PC-3 (cell line): Measurements from ENCODE around the gene GTF2H4. TPM values are rescaled to one million over a fixed set of nuclear protein-coding genes. Genes with fewer than 3 reads are reported as not detected.
"Not testable (repeated sequence)": the region's sequence is repeated elsewhere in the genome, so short reads cannot be mapped to it uniquely, and the experiment has no call there.

Experiments used
- ATAC-seq: fragments of 200-7000 bp; cut with Tn5 transposase; 2 replicates; pipeline ENCODE4 v1.9.1; 2020; ENCODE audit warnings: mild to moderate bottlenecking, moderate library complexity
- BruUV-seq: library from RNA; stranded (reverse); fragments of 400-500 nt; replicated peaks from 2 replicates; lab custom pipeline; 2021; lab: Mats Ljungman, UMichigan
- CTCF ChIA-PET: fragments of 300-600 bp; sonication (Branson Sonifier 250); formaldehyde crosslinking; loops from one replicate; lab custom pipeline; 2022; ENCODE audit warnings: antibody characterized with exemption; lab: Charles Lee
- POLR2A ChIA-PET: fragments of 300-600 bp; sonication (Branson Sonifier 250); formaldehyde crosslinking; loops from one replicate; lab custom pipeline; 2022; ENCODE audit warnings: antibody characterized with exemption; ENCODE audit not compliant: unreplicated experiment; lab: Charles Lee
- DNase-seq: peaks from one replicate; pipeline ENCODE4 v3.0.0-alpha.2; 2015
- H2AFZ ChIP-seq: fragments of 300-600 bp; sonication (generic); 2 replicates; pipeline ENCODE4 v1.6.0; 2016; ENCODE audit warnings: antibody characterized with exemption, low read length
- H3F3A ChIP-seq: fragments of 300-600 bp; sonication (generic); one replicate; pipeline ENCODE4 v1.6.0; 2017; ENCODE audit warnings: antibody characterized with exemption, low read length, control low read depth, mild to moderate bottlenecking; ENCODE audit not compliant: unreplicated experiment
- H3K27ac ChIP-seq: fragments of 300-600 bp; sonication (generic); 2 replicates; pipeline ENCODE4 v1.5.1; 2016; ENCODE audit warnings: mild to moderate bottlenecking, low read length
- H3K27me3 ChIP-seq: fragments of 300-600 bp; sonication (generic); 2 replicates; pipeline ENCODE4 v1.6.1; 2016; ENCODE audit warnings: low read length, mixed read lengths
- H3K36me3 ChIP-seq: fragments of 300-600 bp; sonication (generic); 2 replicates; pipeline ENCODE4 v1.6.1; 2016; ENCODE audit warnings: low read depth, mixed run types, low read length, mixed read lengths
- H3K4me1 ChIP-seq: fragments of 300-600 bp; sonication (generic); 2 replicates; pipeline ENCODE4 v1.5.1; 2016; ENCODE audit warnings: low read length; ENCODE audit not compliant: insufficient read depth
- H3K4me2 ChIP-seq: fragments of 300-600 bp; sonication (generic); 2 replicates; pipeline ENCODE4 v1.6.0; 2016; ENCODE audit warnings: low read length
- H3K4me3 ChIP-seq: fragments of 300-600 bp; sonication (generic); 2 replicates; pipeline ENCODE4 v1.5.1; 2016; ENCODE audit warnings: mild to moderate bottlenecking, low read length, mixed read lengths
- H3K79me2 ChIP-seq: fragments of 300-600 bp; sonication (generic); 2 replicates; pipeline ENCODE4 v1.6.1; 2017; ENCODE audit warnings: low read length, mixed read lengths
- H3K9ac ChIP-seq: fragments of 300-600 bp; sonication (generic); 2 replicates; pipeline ENCODE4 v1.6.0; 2016; ENCODE audit warnings: mild to moderate bottlenecking, low read length
- H3K9me2 ChIP-seq: fragments of 300-600 bp; sonication (generic); replicated peaks from 2 replicates; pipeline ENCODE4 v1.6.1; 2016; ENCODE audit warnings: mixed run types, low read length, mixed read lengths
- H3K9me3 ChIP-seq: fragments of 300-600 bp; sonication (generic); 2 replicates; pipeline ENCODE4 v1.6.1; 2016; ENCODE audit warnings: low read length, mixed read lengths
- H4K20me1 ChIP-seq: fragments of 300-600 bp; sonication (generic); 2 replicates; pipeline ENCODE4 v1.6.1; 2016; ENCODE audit warnings: low read length, mixed read lengths
- CTCF ChIP-seq: fragments of 300-600 bp; sonication (generic); conservative IDR thresholded peaks from 2 replicates; pipeline ENCODE4 v1.5.1; 2017; ENCODE audit warnings: antibody characterized with exemption, low read depth, mild to moderate bottlenecking, low read length
- EZH2 ChIP-seq: fragments of 300-600 bp; sonication (generic); IDR thresholded peaks from one replicate; pipeline ENCODE4 v1.6.1; 2017; ENCODE audit warnings: antibody characterized with exemption, mild to moderate bottlenecking, low read length; ENCODE audit not compliant: unreplicated experiment
- EZH2phosphoT487 ChIP-seq: fragments of 300-600 bp; sonication (generic); IDR thresholded peaks from 2 replicates; pipeline ENCODE4 v1.6.1; 2018; ENCODE audit warnings: mild to moderate bottlenecking, antibody characterized with exemption, low read length, borderline replicate concordance
- intact Hi-C: fragments of 100-400 bp; cut with micrococcal nuclease; formaldehyde crosslinking; loops from 2 replicates; pipeline ENCODE4 v1.9.0; 2023
- total RNA-seq: library from RNA; depleted of rRNA; stranded (reverse); fragments of >200 nt; gene quantifications from 2 replicates; pipeline ENCODE4 v1.2.3, GENCODE V29; 2014

Gene GTF2H4
- total RNA-seq, 1 experiment from 2014 or later, result 28.7 TPM

- no peak overlapping the region for H3K4me3 ChIP-seq
- no peak overlapping the region for H3K27ac ChIP-seq
- intact Hi-C loops, result no loop called here
- TF ChIP-seq EZH2phosphoT487, result no peak
- no peaks in the 10 kb centered on the region for H3K4me1 ChIP-seq
- H3K4me2 ChIP-seq, result no peak overlapping the region
- H3K9ac ChIP-seq, result no peak overlapping the region
- POLR2A ChIA-PET, result no interaction called here
- H3K36me3 ChIP-seq, result no peaks in the 10 kb centered on the region
- H3K79me2 ChIP-seq, result no peaks in the 10 kb centered on the region
- H4K20me1 ChIP-seq, result no peaks in the 10 kb centered on the region
- H3F3A ChIP-seq, result no peaks in the 10 kb centered on the region
- H3K9me2 ChIP-seq, result no peaks in the 10 kb centered on the region
- H3K9me3 ChIP-seq, result no peaks in the 10 kb centered on the region
- BruUV-seq, result no TSS peak
- H3K27me3 ChIP-seq, result no peaks in the 10 kb centered on the region
- CTCF ChIA-PET, result no interaction called here
- no peak for ATAC-seq
- DNase-seq, result no peak
- no peak overlapping the region for H2AFZ ChIP-seq
Measured at GRCh38 chr6:30862156-30862875, 45.7 kb upstream of the GTF2H4 start.

- H3K4me3 ChIP-seq, result no peak overlapping the region
- H3K36me3 ChIP-seq, result no peaks in the 10 kb centered on the region
- no peaks in the 10 kb centered on the region for H3K27me3 ChIP-seq
- no TSS peak for BruUV-seq
- H2AFZ ChIP-seq, result no peak overlapping the region
- H3F3A ChIP-seq, result no peaks in the 10 kb centered on the region
- H3K27ac ChIP-seq, result no peak overlapping the region
- H3K4me1 ChIP-seq, result no peaks in the 10 kb centered on the region
- no peak overlapping the region for H3K9ac ChIP-seq
- H4K20me1 ChIP-seq, result no peaks in the 10 kb centered on the region
- no peaks in the 10 kb centered on the region for H3K9me3 ChIP-seq
- H3K4me2 ChIP-seq, result no peak overlapping the region
- POLR2A ChIA-PET, result no interaction called here
- DNase-seq, result no peak
- H3K9me2 ChIP-seq, result no peaks in the 10 kb centered on the region
- ATAC-seq, result no peak
- intact Hi-C loops, result no loop called here
- TF ChIP-seq EZH2phosphoT487, result no peak
- no peak for TF ChIP-seq EZH2
- TF ChIP-seq CTCF, result no peak
- no peaks in the 10 kb centered on the region for H3K79me2 ChIP-seq
- CTCF ChIA-PET, result no interaction called here
Measured at GRCh38 chr6:30864325-30864724, 43.7 kb upstream of the GTF2H4 start.

GRCh38 chr6:30869241-30869749 lies 38.7 kb upstream of the GTF2H4 start:
- H3K27ac ChIP-seq, POLR2A ChIA-PET, H3K4me1 ChIP-seq, H2AFZ ChIP-seq, H3K9me3 ChIP-seq, ATAC-seq, H3K4me3 ChIP-seq, CTCF ChIA-PET, BruUV-seq, H3K4me2 ChIP-seq, H3F3A ChIP-seq, H3K79me2 ChIP-seq, intact Hi-C loops, H3K36me3 ChIP-seq, DNase-seq, H3K27me3 ChIP-seq, H3K9ac ChIP-seq, H3K9me2 ChIP-seq, H4K20me1 ChIP-seq: not testable (repeated sequence)
